A549 (cell line): ENCODE measurements around the gene IGLL1.

Source experiments
- CEBPB ChIP-seq, 2 experiments: fragments of >200 bp in 1 of 2; sonication (Bioruptor Twin) in 1 of 2; formaldehyde crosslinking in 1 of 2; IDR thresholded peaks; 2 replicates each; pipeline ENCODE4 v1.6.1; 2012 to 2016
- POLR2A ChIP-seq: IDR thresholded peaks from 2 replicates; pipeline ENCODE4 v1.6.1; 2012; ENCODE audit warnings: mild to moderate bottlenecking, low read length
- RFX5 ChIP-seq: fragments of 450-650 bp; IDR thresholded peaks from 2 replicates; pipeline ENCODE4 v1.7.1; 2014; ENCODE audit warnings: antibody characterized with exemption, mild to moderate bottlenecking, moderate library complexity
- SMC3 ChIP-seq: fragments of >200 bp; sonication (Bioruptor Twin); formaldehyde crosslinking; IDR thresholded peaks from 3 replicates; pipeline ENCODE4 v1.6.1; 2018; ENCODE audit warnings: inconsistent platforms
- TF ChIP-seq, protein P1 (sequence below): fragments of >200 bp; sonication (Bioruptor Twin); formaldehyde crosslinking; IDR thresholded peaks from 3 replicates; pipeline ENCODE4 v1.6.1; 2016
- TF ChIP-seq, protein P2 (sequence below): fragments of >200 bp; sonication (Bioruptor Twin); formaldehyde crosslinking; IDR thresholded peaks from 3 replicates; pipeline ENCODE4 v1.5.1; 2016

DNA sequence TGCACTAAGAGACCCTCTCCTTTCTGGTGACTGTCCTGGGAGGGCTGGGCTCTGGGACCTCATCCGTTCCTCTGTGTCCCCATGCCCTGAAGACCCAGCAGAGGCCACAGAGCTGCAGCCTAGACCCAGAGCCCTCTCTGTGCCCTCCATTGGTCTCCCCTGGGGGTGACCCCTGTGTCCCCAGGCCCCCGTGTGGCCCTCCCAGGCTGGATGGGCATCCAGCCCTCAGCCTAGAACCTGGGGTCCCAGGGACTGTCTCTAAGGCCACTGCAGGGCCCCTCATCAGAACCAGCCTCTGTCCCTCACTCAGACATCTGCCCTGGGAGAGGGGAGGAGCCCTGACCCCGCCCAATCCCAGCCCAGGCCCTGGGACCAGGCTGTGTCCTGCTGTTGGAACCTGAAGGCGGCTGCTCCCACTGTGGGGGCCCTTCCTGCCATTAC lies 5.7 kb downstream of the IGLL1 start:
- TF ChIP-seq, protein P1, sequence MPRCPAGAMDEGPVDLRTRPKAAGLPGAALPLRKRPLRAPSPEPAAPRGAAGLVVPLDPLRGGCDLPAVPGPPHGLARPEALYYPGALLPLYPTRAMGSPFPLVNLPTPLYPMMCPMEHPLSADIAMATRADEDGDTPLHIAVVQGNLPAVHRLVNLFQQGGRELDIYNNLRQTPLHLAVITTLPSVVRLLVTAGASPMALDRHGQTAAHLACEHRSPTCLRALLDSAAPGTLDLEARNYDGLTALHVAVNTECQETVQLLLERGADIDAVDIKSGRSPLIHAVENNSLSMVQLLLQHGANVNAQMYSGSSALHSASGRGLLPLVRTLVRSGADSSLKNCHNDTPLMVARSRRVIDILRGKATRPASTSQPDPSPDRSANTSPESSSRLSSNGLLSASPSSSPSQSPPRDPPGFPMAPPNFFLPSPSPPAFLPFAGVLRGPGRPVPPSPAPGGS = no peak
- no peak for TF ChIP-seq RFX5
- TF ChIP-seq, protein P2, sequence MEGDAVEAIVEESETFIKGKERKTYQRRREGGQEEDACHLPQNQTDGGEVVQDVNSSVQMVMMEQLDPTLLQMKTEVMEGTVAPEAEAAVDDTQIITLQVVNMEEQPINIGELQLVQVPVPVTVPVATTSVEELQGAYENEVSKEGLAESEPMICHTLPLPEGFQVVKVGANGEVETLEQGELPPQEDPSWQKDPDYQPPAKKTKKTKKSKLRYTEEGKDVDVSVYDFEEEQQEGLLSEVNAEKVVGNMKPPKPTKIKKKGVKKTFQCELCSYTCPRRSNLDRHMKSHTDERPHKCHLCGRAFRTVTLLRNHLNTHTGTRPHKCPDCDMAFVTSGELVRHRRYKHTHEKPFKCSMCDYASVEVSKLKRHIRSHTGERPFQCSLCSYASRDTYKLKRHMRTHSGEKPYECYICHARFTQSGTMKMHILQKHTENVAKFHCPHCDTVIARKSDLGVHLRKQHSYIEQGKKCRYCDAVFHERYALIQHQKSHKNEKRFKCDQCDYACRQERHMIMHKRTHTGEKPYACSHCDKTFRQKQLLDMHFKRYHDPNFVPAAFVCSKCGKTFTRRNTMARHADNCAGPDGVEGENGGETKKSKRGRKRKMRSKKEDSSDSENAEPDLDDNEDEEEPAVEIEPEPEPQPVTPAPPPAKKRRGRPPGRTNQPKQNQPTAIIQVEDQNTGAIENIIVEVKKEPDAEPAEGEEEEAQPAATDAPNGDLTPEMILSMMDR = no peak
- no peak for TF ChIP-seq CEBPB (IDR thresholded peaks at IDR 0.05)
- TF ChIP-seq POLR2A = no peak
- no peak for TF ChIP-seq SMC3
